ENCODE results near the gene CLDN9. TPM values are rescaled to one million over a fixed set of nuclear protein-coding genes. Genes with fewer than 3 reads are reported as not detected.

The CLDN9 gene
- not detected in 2 replicates for total RNA-seq (2014; rRNA removed; shearing (Covaris generic))

- H3K27me3 ChIP-seq (replicated peaks) = peaks cover 58% of the 10 kb centered on the region
- DNase-seq (ENCODE audit: low read depth in 1 of 2, low spot score in 2 of 2) = no peak
- H3K27ac ChIP-seq = no peak within 1 kb of the TSS
- H3K4me3 ChIP-seq = no peak within 1 kb of the TSS
- H3K36me3 ChIP-seq = no peaks in the 10 kb centered on the region
- H3K9me3 ChIP-seq (replicated peaks) = no peaks in the 10 kb centered on the region
- no peaks in the 10 kb centered on the region; the same call in 1 of the 2 replicates for H3K4me1 ChIP-seq (replicated peaks)
These were observed at the start of gene CLDN9 for GRCh38 chr16:3012828-3013420. Gene CLDN9 (plus strand): TSS chr16:3012923. CDS start chr16:3013363, 440 bp downstream.

- peaks cover 63% of the 10 kb centered on the region for H3K27me3 ChIP-seq (replicated peaks)
- no peaks in the 10 kb centered on the region for H3K9me3 ChIP-seq (replicated peaks)
- H3K4me1 ChIP-seq (replicated peaks) = peaks cover 14% of the 10 kb centered on the region
- H3K4me3 ChIP-seq = no peak overlapping the region
- H3K27ac ChIP-seq = no peak overlapping the region
- H3K36me3 ChIP-seq = no peaks in the 10 kb centered on the region
- no peak for DNase-seq (ENCODE audit: low read depth in 1 of 2, low spot score in 2 of 2)
These were observed 49.5 kb upstream of the CLDN9 start for GRCh38 chr16:2963074-2963722.

GRCh38 chr16:2963723-2964474, 48.8 kb upstream of the CLDN9 start, which contains the start of gene KREMEN2:
Gene KREMEN2 (plus strand): TSS chr16:2964275. CDS start chr16:2964521, 246 bp downstream.
- Histone ChIP-seq H3K9me3 (replicated peaks) (no peaks in the 10 kb centered on the region), H3K4me3 (no peak within 1 kb of the TSS), H3K27me3 (replicated peaks) (peaks cover 59% of the 10 kb centered on the region), H3K36me3 (no peaks in the 10 kb centered on the region), H3K4me1 (replicated peaks) (peaks cover 20% of the 10 kb centered on the region), H3K27ac (no peak within 1 kb of the TSS)
- DNase-seq (ENCODE audit: low read depth in 1 of 2, low spot score in 2 of 2) = peak in 1 of 2 experiments; percentile 29

GRCh38 chr16:2964475-2965336, 48.0 kb upstream of the CLDN9 start:
- Histone ChIP-seq H3K27me3 (replicated peaks) (peaks cover 53% of the 10 kb centered on the region), H3K4me1 (replicated peaks) (peaks cover 22% of the 10 kb centered on the region), H3K9me3 (replicated peaks) (no peaks in the 10 kb centered on the region; the same call in 1 of the 2 replicates), H3K27ac (no peak overlapping the region), H3K4me3 (no peak overlapping the region), H3K36me3 (peaks cover 6% of the 10 kb centered on the region)
- no peak for DNase-seq (ENCODE audit: low read depth in 1 of 2, low spot score in 2 of 2)

- H3K9me3 ChIP-seq (replicated peaks) = no peaks in the 10 kb centered on the region; the same call in 1 of the 2 replicates
- H3K27ac ChIP-seq = no peak overlapping the region
- peaks cover 35% of the 10 kb centered on the region for H3K4me1 ChIP-seq (replicated peaks)
- no peak for DNase-seq (ENCODE audit: low read depth in 1 of 2, low spot score in 2 of 2)
- peaks cover 17% of the 10 kb centered on the region for H3K36me3 ChIP-seq
- H3K4me3 ChIP-seq = no peak overlapping the region
- H3K27me3 ChIP-seq (replicated peaks) = peaks cover 41% of the 10 kb centered on the region
These were observed 46.5 kb upstream of the CLDN9 start for GRCh38 chr16:2966043-2966807.

GRCh38 chr16:2966808-2967191, 45.9 kb upstream of the CLDN9 start:
- Histone ChIP-seq H3K36me3 (peaks cover 23% of the 10 kb centered on the region), H3K27me3 (replicated peaks) (peaks cover 38% of the 10 kb centered on the region), H3K4me3 (no peak overlapping the region), H3K27ac (no peak overlapping the region), H3K9me3 (replicated peaks) (no peaks in the 10 kb centered on the region; the same call in 1 of the 2 replicates), H3K4me1 (replicated peaks) (peaks cover 41% of the 10 kb centered on the region)
- no peak for DNase-seq (ENCODE audit: low read depth in 1 of 2, low spot score in 2 of 2)

- peaks cover 41% of the 10 kb centered on the region for H3K4me1 ChIP-seq (replicated peaks)
- no peak overlapping the region for H3K27ac ChIP-seq
- no peaks in the 10 kb centered on the region; the same call in 1 of the 2 replicates for H3K9me3 ChIP-seq (replicated peaks)
- no peak overlapping the region for H3K4me3 ChIP-seq
- peaks cover 27% of the 10 kb centered on the region for H3K36me3 ChIP-seq
- peaks cover 34% of the 10 kb centered on the region for H3K27me3 ChIP-seq (replicated peaks)
- no peak for DNase-seq (ENCODE audit: low read depth in 1 of 2, low spot score in 2 of 2)
These were observed 45.5 kb upstream of the CLDN9 start for GRCh38 chr16:2967211-2967631.

- H3K4me1 ChIP-seq (replicated peaks) = peaks cover 41% of the 10 kb centered on the region
- H3K36me3 ChIP-seq = peaks cover 32% of the 10 kb centered on the region
- H3K27ac ChIP-seq = no peak overlapping the region
- H3K27me3 ChIP-seq (replicated peaks) = peaks cover 28% of the 10 kb centered on the region
- H3K9me3 ChIP-seq (replicated peaks) = no peaks in the 10 kb centered on the region; the same call in 1 of the 2 replicates
- DNase-seq (ENCODE audit: low read depth in 1 of 2, low spot score in 2 of 2) = no peak
- no peak overlapping the region for H3K4me3 ChIP-seq
These were observed 45.0 kb upstream of the CLDN9 start for GRCh38 chr16:2967721-2968161.

- Histone ChIP-seq H3K4me3 (peak overlapping the region; percentile 86), H3K36me3 (peaks cover 38% of the 10 kb centered on the region), H3K27me3 (replicated peaks) (peaks cover 22% of the 10 kb centered on the region), H3K4me1 (replicated peaks) (peaks cover 41% of the 10 kb centered on the region), H3K27ac (no peak overlapping the region), H3K9me3 (replicated peaks) (no peaks in the 10 kb centered on the region; the same call in 1 of the 2 replicates)
- no peak for DNase-seq (ENCODE audit: low read depth in 1 of 2, low spot score in 2 of 2)
These were observed 44.4 kb upstream of the CLDN9 start for GRCh38 chr16:2968368-2968737.

- peak; percentile 88 to 96 for DNase-seq (ENCODE audit: low read depth in 1 of 2, low spot score in 2 of 2)
- H3K27ac ChIP-seq = peak within 1 kb of the TSS; percentile 18
These were observed 43.8 kb upstream of the CLDN9 start, which contains the start of gene PAQR4 for GRCh38 chr16:2968738-2969544. Gene PAQR4 (plus strand): TSS chr16:2969348. CDS start chr16:2969675, 327 bp downstream.

GRCh38 chr16:2969545-2970521, 42.9 kb upstream of the CLDN9 start:
- Histone ChIP-seq H3K4me1 (replicated peaks) (peaks cover 28% of the 10 kb centered on the region), H3K27ac (peak overlapping the region; percentile 18), H3K27me3 (replicated peaks) (peaks cover 7% of the 10 kb centered on the region), H3K36me3 (peaks cover 53% of the 10 kb centered on the region), H3K9me3 (replicated peaks) (no peaks in the 10 kb centered on the region; the same call in 1 of the 2 replicates), H3K4me3 (peak overlapping the region; percentile 86)
- peak; percentile 84 to 88 for DNase-seq (ENCODE audit: low read depth in 1 of 2, low spot score in 2 of 2)

More at GRCh38 chr16:2968738-2969544, 43.8 kb upstream of the CLDN9 start, which contains the start of gene PAQR4:
- peak within 1 kb of the TSS; percentile 86 for H3K4me3 ChIP-seq
- peaks cover 16% of the 10 kb centered on the region for H3K27me3 ChIP-seq (replicated peaks)
- H3K36me3 ChIP-seq = peaks cover 44% of the 10 kb centered on the region
- peaks cover 37% of the 10 kb centered on the region for H3K4me1 ChIP-seq (replicated peaks)
- H3K9me3 ChIP-seq (replicated peaks) = no peaks in the 10 kb centered on the region; the same call in 1 of the 2 replicates
